IMR-90 (cell line): ENCODE data around the gene SLAMF6. TPM values are rescaled to one million over a fixed set of nuclear protein-coding genes. Genes with fewer than 3 reads are reported as not detected.

ENCODE experiments used
- ATAC-seq: fragments of 200-7000 bp; cut with Tn5 transposase; 2 replicates; pipeline ENCODE4 v1.9.1; 2020; ENCODE audit warnings: low read depth, mild to moderate bottlenecking, moderate library complexity
- BruUV-seq: library from RNA; stranded (reverse); fragments of 400-500 nt; replicated peaks from 2 replicates; lab custom pipeline; 2021; lab: Mats Ljungman, UMichigan
- CTCF ChIA-PET: fragments of 300-600 bp; formaldehyde crosslinking; extraction: SDS; loops from one replicate; lab custom pipeline; 2021; ENCODE audit warnings: antibody characterized with exemption; lab: Yijun Ruan, JAX
- POLR2A ChIA-PET: fragments of 300-600 bp; sonication (Branson Sonifier 250); formaldehyde crosslinking; loops from one replicate; lab custom pipeline; 2022; ENCODE audit warnings: antibody characterized with exemption; ENCODE audit not compliant: unreplicated experiment; lab: Charles Lee
- DNase-seq: peaks from one replicate; pipeline ENCODE4 v3.0.0; 2013
- H2AFZ ChIP-seq: replicated peaks from 2 replicates; pipeline ENCODE3; 2013; ENCODE audit warnings: low read length, mild to moderate bottlenecking; ENCODE audit not compliant: poor library complexity
- H2AK5ac ChIP-seq: 2 replicates; pipeline ENCODE4 v1.6.1; 2013; ENCODE audit warnings: low read depth, low read length, inconsistent platforms
- H2AK9ac ChIP-seq: replicated peaks from 2 replicates; pipeline ENCODE3; 2013; ENCODE audit warnings: mild to moderate bottlenecking, low read depth, low read length, moderate library complexity; ENCODE audit not compliant: poor library complexity
- H2BK120ac ChIP-seq: 2 replicates; pipeline ENCODE4 v1.6.1; 2013; ENCODE audit warnings: low read depth, low read length, inconsistent platforms
- H2BK15ac ChIP-seq: 3 replicates; pipeline ENCODE4 v1.6.1; 2013; ENCODE audit warnings: low read depth, low read length, inconsistent platforms
- H2BK20ac ChIP-seq: 2 replicates; pipeline ENCODE4 v1.6.1; 2013; ENCODE audit warnings: low read depth, mild to moderate bottlenecking, inconsistent platforms, low read length, moderate library complexity
- H2BK5ac ChIP-seq: 2 replicates; pipeline ENCODE4 v1.6.1; 2013; ENCODE audit warnings: mild to moderate bottlenecking, low read depth, low read length, inconsistent platforms; ENCODE audit not compliant: poor library complexity, severe bottlenecking
- H3K14ac ChIP-seq: replicated peaks from 2 replicates; pipeline ENCODE4 v1.6.1; 2013; ENCODE audit warnings: low read depth, low read length, inconsistent platforms
- H3K18ac ChIP-seq: 2 replicates; pipeline ENCODE4 v1.6.1; 2013; ENCODE audit warnings: low read depth, low read length, control low read depth
- H3K23ac ChIP-seq: 2 replicates; pipeline ENCODE4 v1.6.1; 2013; ENCODE audit warnings: low read depth, low read length, inconsistent platforms
- H3K27ac ChIP-seq: 2 replicates; pipeline ENCODE4 v1.5.1; 2013; ENCODE audit warnings: mild to moderate bottlenecking, control low read depth, low read length; ENCODE audit not compliant: insufficient read depth
- H3K27me3 ChIP-seq: 2 replicates; pipeline ENCODE4 v1.6.1; 2013; ENCODE audit warnings: low read length; ENCODE audit not compliant: control insufficient read depth, insufficient read depth
- H3K36me3 ChIP-seq: 2 replicates; pipeline ENCODE4 v1.6.1; 2013; ENCODE audit warnings: low read length, mixed read lengths; ENCODE audit not compliant: control insufficient read depth, insufficient read depth
- H3K4ac ChIP-seq: 2 replicates; pipeline ENCODE4 v1.6.1; 2013; ENCODE audit warnings: low read depth, low read length, inconsistent platforms
- H3K4me1 ChIP-seq: 2 replicates; pipeline ENCODE4 v1.6.1; 2013; ENCODE audit warnings: low read length, mixed read lengths; ENCODE audit not compliant: control insufficient read depth, insufficient read depth
- H3K4me2 ChIP-seq: 2 replicates; pipeline ENCODE4 v1.6.1; 2013; ENCODE audit warnings: low read depth, mild to moderate bottlenecking, control low read depth, low read length, moderate library complexity
- H3K4me3 ChIP-seq: 2 replicates; pipeline ENCODE4 v1.5.1; 2013; ENCODE audit warnings: low read depth, mild to moderate bottlenecking, control low read depth, low read length, moderate library complexity; ENCODE audit not compliant: insufficient read depth
- H3K56ac ChIP-seq: 2 replicates; pipeline ENCODE4 v1.6.1; 2013; ENCODE audit warnings: low read length, inconsistent platforms; ENCODE audit not compliant: insufficient read depth; ENCODE audit errors: extremely low read depth
- H3K79me1 ChIP-seq, 2 experiments: 2 replicates each; pipeline ENCODE4 v1.6.1; 2013; ENCODE audit warnings: low read length in 2 of 2, inconsistent platforms in 1 of 2, low read depth in 1 of 2
- H3K9ac ChIP-seq: 2 replicates; pipeline ENCODE4 v1.6.1; 2013; ENCODE audit warnings: low read depth, low read length, control low read depth
- H3K9me1 ChIP-seq: 2 replicates; pipeline ENCODE4 v1.6.1; 2013; ENCODE audit warnings: low read length, inconsistent platforms; ENCODE audit not compliant: insufficient read depth
- H3K9me3 ChIP-seq: 2 replicates; pipeline ENCODE4 v1.6.1; 2013; ENCODE audit warnings: low read length; ENCODE audit not compliant: control insufficient read depth, insufficient read depth
- H4K20me1 ChIP-seq: 2 replicates; pipeline ENCODE4 v1.6.1; 2013; ENCODE audit warnings: low read length, inconsistent platforms; ENCODE audit not compliant: insufficient read depth
- H4K5ac ChIP-seq: 2 replicates; pipeline ENCODE4 v1.6.1; 2013; ENCODE audit warnings: mild to moderate bottlenecking, low read depth, low read length, control low read depth
- H4K8ac ChIP-seq, 2 experiments: 2 replicates each; pipeline ENCODE4 v1.6.1; 2013; ENCODE audit warnings: low read depth in 2 of 2, low read length in 2 of 2, control low read depth in 1 of 2, inconsistent platforms in 1 of 2
- H4K91ac ChIP-seq: 2 replicates; pipeline ENCODE4 v1.6.1; 2013; ENCODE audit warnings: low read depth, low read length, inconsistent platforms; ENCODE audit not compliant: insufficient read depth
- CTCF ChIP-seq: conservative IDR thresholded peaks from 2 replicates; pipeline ENCODE4 v1.5.1; 2012; ENCODE audit warnings: mild to moderate bottlenecking, low read depth, low read length, improper control_type of control experiment
- MAZ ChIP-seq: IDR thresholded peaks from 2 replicates; pipeline ENCODE4 v1.6.1; 2012; ENCODE audit warnings: low read depth, mild to moderate bottlenecking, low read length, improper control_type of control experiment, moderate library complexity, borderline replicate concordance
- WGBS, 2 experiments: methylation state at CpG; one replicate each; pipeline versions ENCODE4 v1.1.5 to v1.1.7; 2013; ENCODE audit warnings: missing lambda C conversion rate in 2 of 2; ENCODE audit not compliant: insufficient read length in 1 of 2; ENCODE audit errors: extremely low coverage in 2 of 2; 5-methylcytosine and 5-hydroxymethylcytosine counted together
- dilution Hi-C: fragments of 300-500 bp; cut with HindIII; formaldehyde crosslinking; loops from one replicate; pipeline ENCODE4 v1.14.3; 2018; ENCODE audit warnings: low sequenced_read_pairs; ENCODE audit not compliant: unreplicated experiment
- in situ Hi-C: fragments of 300-500 bp; cut with MboI; formaldehyde crosslinking; loops from 3 replicates; pipeline ENCODE4 v1.14.3; 2019; ENCODE audit warnings: low sequenced_read_pairs, inconsistent platforms, mixed read lengths
- intact Hi-C: fragments of 100-400 bp; cut with micrococcal nuclease; formaldehyde crosslinking; loops from 2 replicates; pipeline ENCODE4 v1.10.0; 2022
- polyA plus RNA-seq, 3 experiments: library from polyadenylated mRNA; depleted of rRNA; stranded (reverse); fragments of >200 nt; gene quantifications; 2 replicates each; pipeline ENCODE4 v1.2.3, GENCODE V29; 2012; ENCODE audit warnings: low replicate concordance in 1 of 3
- total RNA-seq: library from RNA; depleted of rRNA; stranded (reverse); fragments of >200 nt; gene quantifications from 2 replicates; pipeline ENCODE4 v1.2.3, GENCODE V29; 2012

The SLAMF6 gene
- total and polyA plus RNA-seq, 2 of the 4 experiments (the other 2 are of a cell fraction), result not detected

- no peak overlapping the region for H3K4me2 ChIP-seq
- no peak overlapping the region for H2BK120ac ChIP-seq
- dilution Hi-C loops (no loop called here), in situ Hi-C loops (no loop called here), intact Hi-C loops (no loop called here)
- H3K4ac ChIP-seq, result no peak overlapping the region
- ATAC-seq, result no peak
- no peak overlapping the region for H3K9ac ChIP-seq
- no peak overlapping the region for H4K5ac ChIP-seq
- no peak overlapping the region for H3K18ac ChIP-seq
- ChIA-PET CTCF (interaction anchor here (0.6 kb wide), 1 partner anchor 52 kb away, joined by 3 read pairs; no protein-coding TSS in a partner anchor), POLR2A (no interaction called here)
- no peak overlapping the region for H3K27ac ChIP-seq
- DNase-seq, result no peak
- H2BK5ac ChIP-seq, result no peak overlapping the region
- no peak overlapping the region for H2AK9ac ChIP-seq
- H2AK5ac ChIP-seq, result no peak overlapping the region
- H3K36me3 ChIP-seq, result no peaks in the 10 kb centered on the region
- no peaks in the 10 kb centered on the region for H3K9me1 ChIP-seq
- no peak overlapping the region for H2AFZ ChIP-seq
- H3K79me1 ChIP-seq, result no peaks in the 10 kb centered on the region
- WGBS, 2 experiments, result no CpG with 5 or more reads among the region's 4 CpGs
- no peak overlapping the region for H4K91ac ChIP-seq
- no peaks in the 10 kb centered on the region for H3K4me1 ChIP-seq
- TF ChIP-seq CTCF, result no peak
- no peak for TF ChIP-seq MAZ
- H2BK20ac ChIP-seq, result no peak overlapping the region
- H3K23ac ChIP-seq, result no peak overlapping the region
- no peak overlapping the region for H3K14ac ChIP-seq
- no peak overlapping the region for H3K4me3 ChIP-seq
- no peaks in the 10 kb centered on the region for H3K27me3 ChIP-seq
- no peak overlapping the region for H2BK15ac ChIP-seq
- no peaks in the 10 kb centered on the region for H3K9me3 ChIP-seq
- H4K8ac ChIP-seq, result no peak overlapping the region
- BruUV-seq, result no TSS peak
- no peaks in the 10 kb centered on the region for H4K20me1 ChIP-seq
- no peak overlapping the region for H3K56ac ChIP-seq
Observed at GRCh38 chr1:160496334-160496733, 26.7 kb downstream of the SLAMF6 start.
